ENCODE results near the gene COL4A3.

COL4A3 gene

GRCh38 chr2:227322530-227323205, 158.2 kb downstream of the COL4A3 start:
- TF ChIP-seq EZH2 (IDR thresholded peaks at IDR 0.05; ENCODE audit: borderline replicate concordance, low read length) (no peak), CTCF (IDR thresholded peaks at IDR 0.05; ENCODE audit: low read length) (no peak)
- H3K9me3 ChIP-seq (ENCODE audit: low read length) = 0 out of 2 replicates have a peak, but pooled peaks cover 3% of the 10 kb centered on the region

DNA sequence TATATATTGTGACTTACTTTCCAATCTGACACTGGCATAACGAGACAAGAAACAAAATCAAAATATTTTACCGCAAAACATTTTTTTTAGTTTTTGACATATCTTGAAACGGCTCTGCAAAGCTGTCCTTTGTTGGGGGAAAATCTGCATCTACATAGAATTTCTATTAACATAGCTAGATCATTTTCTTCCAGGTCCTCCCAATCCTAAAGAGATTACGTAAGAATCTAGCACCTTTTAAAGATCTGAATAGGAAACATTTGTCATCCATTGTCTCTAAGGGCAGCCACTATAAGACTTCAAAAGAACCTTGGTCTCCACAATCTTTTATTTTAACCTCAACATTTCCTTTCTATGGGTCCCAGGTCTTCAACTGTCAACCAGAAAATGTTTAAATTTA, 159.4 kb downstream of the COL4A3 start:
- Histone ChIP-seq H3K27me3 (ENCODE audit: insufficient read depth, low read length) (no peaks in the 10 kb centered on the region), H3K4me3 (ENCODE audit: low read depth, low read length, poor library complexity, severe bottlenecking) (no peak overlapping the region), H3K9me2 (ENCODE audit: low read depth, low read length) (no peaks in the 10 kb centered on the region), H3K4me2 (ENCODE audit: low read length) (no peak overlapping the region), H3K79me2 (ENCODE audit: insufficient read depth, low read length) (peaks cover 35% of the 10 kb centered on the region), H3K36me3 (ENCODE audit: insufficient read depth, low read length) (no peaks in the 10 kb centered on the region; the same call in 1 of the 2 replicates), H3K27ac (ENCODE audit: low read depth, low read length, poor library complexity, severe bottlenecking) (no peak overlapping the region), H2AFZ (ENCODE audit: low read length) (no peak overlapping the region), H3K9me3 (ENCODE audit: low read length) (0 out of 2 replicates have a peak, but pooled peaks cover 3% of the 10 kb centered on the region), H4K20me1 (ENCODE audit: insufficient read depth, low read length) (no peaks in the 10 kb centered on the region), H3K9ac (ENCODE audit: low read length) (no peak overlapping the region), H3K4me1 (ENCODE audit: insufficient read depth, low read length, severe bottlenecking) (peaks cover 32% of the 10 kb centered on the region), H3F3A (ENCODE audit: insufficient read depth, low read length) (no peaks in the 10 kb centered on the region)
- TF ChIP-seq CTCF (IDR thresholded peaks at IDR 0.05; ENCODE audit: low read length) (no peak), EZH2 (IDR thresholded peaks at IDR 0.05; ENCODE audit: borderline replicate concordance, low read length) (no peak)

More at GRCh38 chr2:227322530-227323205, 158.2 kb downstream of the COL4A3 start:
- H3K36me3 ChIP-seq (ENCODE audit: insufficient read depth, low read length) = no peaks in the 10 kb centered on the region; the same call in 1 of the 2 replicates
- peaks cover 23% of the 10 kb centered on the region for H3K79me2 ChIP-seq (ENCODE audit: insufficient read depth, low read length)
- no peaks in the 10 kb centered on the region for H3K27me3 ChIP-seq (ENCODE audit: insufficient read depth, low read length)
- peaks cover 26% of the 10 kb centered on the region for H3K4me1 ChIP-seq (ENCODE audit: insufficient read depth, low read length, severe bottlenecking)
- no peak overlapping the region for H2AFZ ChIP-seq (ENCODE audit: low read length)
- no peak overlapping the region for H3K4me2 ChIP-seq (ENCODE audit: low read length)
- no peaks in the 10 kb centered on the region for H3F3A ChIP-seq (ENCODE audit: insufficient read depth, low read length)
- H3K4me3 ChIP-seq (ENCODE audit: low read depth, low read length, poor library complexity, severe bottlenecking) = no peak overlapping the region
- H4K20me1 ChIP-seq (ENCODE audit: insufficient read depth, low read length) = no peaks in the 10 kb centered on the region
- no peak overlapping the region for H3K9ac ChIP-seq (ENCODE audit: low read length)
- H3K9me2 ChIP-seq (ENCODE audit: low read depth, low read length) = no peaks in the 10 kb centered on the region
- no peak overlapping the region for H3K27ac ChIP-seq (ENCODE audit: low read depth, low read length, poor library complexity, severe bottlenecking)

- Histone ChIP-seq H3K9ac (ENCODE audit: low read length) (peak overlapping the region; percentile 88), H3K27me3 (ENCODE audit: insufficient read depth, low read length) (no peaks in the 10 kb centered on the region), H3K4me1 (ENCODE audit: insufficient read depth, low read length, severe bottlenecking) (peaks cover 32% of the 10 kb centered on the region), H3K4me3 (ENCODE audit: low read depth, low read length, poor library complexity, severe bottlenecking) (peak overlapping the region; percentile 79), H3K9me3 (ENCODE audit: low read length) (0 out of 2 replicates have a peak, but pooled peaks cover 3% of the 10 kb centered on the region), H3K79me2 (ENCODE audit: insufficient read depth, low read length) (peaks cover 42% of the 10 kb centered on the region), H3K9me2 (ENCODE audit: low read depth, low read length) (no peaks in the 10 kb centered on the region), H3K36me3 (ENCODE audit: insufficient read depth, low read length) (peaks cover 5% of the 10 kb centered on the region), H4K20me1 (ENCODE audit: insufficient read depth, low read length) (no peaks in the 10 kb centered on the region), H3F3A (ENCODE audit: insufficient read depth, low read length) (no peaks in the 10 kb centered on the region), H3K4me2 (ENCODE audit: low read length) (peak overlapping the region; percentile 84), H2AFZ (ENCODE audit: low read length) (peak overlapping the region; percentile 65; the same call in 1 of the 2 replicates), H3K27ac (ENCODE audit: low read depth, low read length, poor library complexity, severe bottlenecking) (no peak overlapping the region)
- no peak for TF ChIP-seq CTCF (IDR thresholded peaks at IDR 0.05; ENCODE audit: low read length)
- TF ChIP-seq EZH2 (IDR thresholded peaks at IDR 0.05; ENCODE audit: borderline replicate concordance, low read length) = no peak
These were observed 160.2 kb downstream of the COL4A3 start for GRCh38 chr2:227324642-227324994.

Data from OCI-LY1 (cell line).